GM18511 (cell line): Measurements from ENCODE around the gene NHERF1.

Experiments
- ATAC-seq: cut with Tn5 transposase; IDR thresholded peaks from one replicate; pipeline ENCODE4 v1.9.1; 2021; ENCODE audit warnings: mild to moderate bottlenecking, moderate library complexity; ENCODE audit not compliant: unreplicated experiment

The NHERF1 gene

GRCh38 chr17:74782571-74782970 lies 34.1 kb downstream of the NHERF1 start:
- ATAC-seq = no peak

DNA sequence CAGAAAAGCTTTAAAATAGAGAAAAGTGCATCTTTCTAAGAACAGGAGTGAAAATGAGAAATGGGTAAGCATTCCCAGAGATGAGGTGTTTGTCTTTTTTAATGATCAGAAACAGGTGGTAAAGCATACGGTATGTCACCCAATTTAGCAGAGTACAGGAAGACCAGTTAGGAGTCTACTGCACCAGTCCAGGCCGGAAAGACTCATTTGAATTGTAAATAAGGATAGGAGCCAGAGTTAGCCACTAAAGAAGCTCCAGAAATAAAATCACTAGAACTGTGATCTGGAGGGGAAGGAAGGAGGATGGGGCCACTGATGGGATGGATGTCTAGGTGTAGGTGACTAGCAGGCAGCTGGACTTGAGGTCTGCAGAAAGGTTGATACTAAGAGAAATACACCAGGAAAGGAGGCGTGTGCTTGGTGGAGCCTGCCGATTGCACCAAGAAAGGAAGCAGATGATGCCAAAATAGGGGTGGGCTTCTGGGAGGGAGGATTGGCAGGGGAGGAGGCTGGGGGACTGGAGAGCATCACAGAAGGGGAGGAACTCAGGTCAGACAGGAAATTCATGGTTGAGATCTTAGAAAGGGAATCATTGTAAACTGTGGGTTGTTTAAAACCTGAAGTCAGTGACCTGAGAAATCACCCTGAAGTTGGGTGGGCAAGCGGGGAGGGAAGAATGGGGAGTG lies 35.8 kb downstream of the NHERF1 start:
- no peak for ATAC-seq

GRCh38 chr17:74785096-74785980 lies 36.9 kb downstream of the NHERF1 start:
- no peak for ATAC-seq

DNA sequence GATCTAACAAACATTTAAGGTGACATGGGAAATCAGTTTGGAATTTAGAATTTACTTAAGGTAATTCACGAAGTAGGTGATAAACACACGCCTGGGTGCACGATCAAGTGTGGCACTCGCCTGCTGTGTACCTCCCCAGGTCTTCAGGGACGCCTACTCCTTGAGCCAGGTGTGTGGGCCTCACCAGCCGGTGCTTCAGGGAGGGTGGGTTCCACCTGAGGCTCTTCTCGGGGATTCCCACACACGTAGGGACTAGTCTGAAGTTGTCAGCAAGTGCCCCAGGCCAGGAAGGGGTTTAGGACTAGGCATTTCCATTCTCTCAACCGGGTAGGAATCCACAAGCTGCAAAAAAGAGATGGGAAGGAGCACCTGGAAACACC lies 37.5 kb downstream of the NHERF1 start:
- ATAC-seq = no peak

GRCh38 chr17:74786431-74787055 lies 38.1 kb downstream of the NHERF1 start:
- no peak for ATAC-seq

- ATAC-seq = no peak
Observed at GRCh38 chr17:74790161-74791058, 42.0 kb downstream of the NHERF1 start.

GRCh38 chr17:74792586-74793105 lies 44.2 kb downstream of the NHERF1 start:
- ATAC-seq = no peak

GRCh38 chr17:74795327-74796020 lies 47.0 kb downstream of the NHERF1 start:
- no peak for ATAC-seq

DNA sequence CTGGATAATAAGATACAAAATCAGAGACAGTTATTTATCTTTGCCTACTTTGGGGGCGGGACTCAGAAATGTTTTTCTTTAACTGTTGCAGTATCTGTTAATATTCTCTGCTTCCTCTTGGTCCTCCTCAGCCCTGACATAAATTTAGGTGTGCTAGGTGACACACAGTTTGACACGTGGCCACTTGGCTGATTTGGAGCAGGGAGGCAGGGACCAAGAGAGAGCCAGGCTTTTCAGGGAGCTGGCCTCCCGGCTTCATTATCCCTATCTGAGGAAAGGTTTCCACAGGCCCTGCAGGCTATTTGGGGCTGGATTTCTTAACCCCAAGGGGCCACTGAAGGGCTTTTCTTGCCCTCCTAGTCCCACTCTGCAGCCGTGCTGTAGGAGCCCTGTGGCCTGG lies 47.8 kb downstream of the NHERF1 start:
- ATAC-seq = no peak

DNA sequence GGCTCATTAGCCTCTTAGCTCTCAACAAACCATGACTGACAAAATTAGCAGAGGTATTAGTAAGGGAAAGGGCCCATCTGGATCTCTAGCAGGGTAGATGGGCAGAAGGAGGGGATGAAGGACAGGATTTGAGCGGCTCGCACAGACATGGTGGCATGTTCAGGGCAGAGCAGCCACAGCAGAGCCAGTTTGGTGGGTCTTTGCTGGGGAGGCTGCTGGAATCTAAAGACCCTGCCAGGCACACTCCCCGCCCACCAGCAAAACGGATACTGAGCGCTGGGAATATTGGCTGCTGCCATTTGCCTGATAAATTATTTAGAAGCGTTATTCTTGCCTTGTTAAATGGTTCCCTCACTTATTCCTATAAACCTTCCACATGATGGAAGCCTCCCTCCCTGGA lies 48.4 kb downstream of the NHERF1 start:
- no peak for ATAC-seq

- ATAC-seq = no peak
Observed at GRCh38 chr17:74797824-74798223, 49.4 kb downstream of the NHERF1 start.

- ATAC-seq = no peak
Observed at GRCh38 chr17:74798239-74798707, 49.8 kb downstream of the NHERF1 start.

DNA sequence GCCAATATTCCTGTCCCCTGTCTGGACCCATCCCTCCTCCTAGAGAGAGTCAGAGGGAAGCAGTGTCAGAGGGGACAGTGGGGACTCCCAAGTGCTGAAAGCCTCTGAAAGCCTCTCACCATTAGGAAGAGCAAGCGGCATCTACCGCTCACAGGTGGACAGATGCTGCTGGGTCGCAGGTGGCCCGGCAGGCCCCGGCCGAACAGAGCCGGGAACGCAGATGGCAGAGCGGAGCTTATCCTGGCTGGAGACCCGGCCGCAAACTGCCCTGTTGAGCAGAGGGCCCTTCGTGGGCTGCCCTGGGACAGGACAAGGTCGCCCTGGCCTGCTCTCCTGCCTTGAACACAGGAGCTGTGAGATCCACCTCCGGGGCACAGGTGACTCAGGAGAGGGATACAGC lies 50.7 kb downstream of the NHERF1 start:
- no peak for ATAC-seq

- no peak for ATAC-seq
Observed at GRCh38 chr17:74800531-74800930, 52.1 kb downstream of the NHERF1 start.

DNA sequence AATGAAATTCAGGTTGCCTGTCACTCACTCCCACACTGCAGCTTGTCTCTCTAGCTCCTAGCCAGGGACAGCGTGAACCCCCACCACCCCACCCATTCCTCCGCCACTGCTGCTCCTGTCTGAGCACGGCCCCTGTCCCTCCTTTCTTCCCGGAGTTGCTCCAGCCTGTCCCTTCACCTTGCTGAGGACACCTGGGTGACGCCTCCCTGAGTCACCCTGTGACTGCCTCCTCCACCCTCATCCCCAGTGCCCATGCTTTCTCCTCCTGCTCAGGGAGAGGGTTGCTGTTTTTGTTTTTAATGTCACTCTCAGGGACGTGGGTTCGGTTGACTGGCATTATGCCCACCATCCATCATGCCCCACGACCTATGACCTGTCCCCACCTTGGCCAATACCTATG lies 53.5 kb downstream of the NHERF1 start:
- ATAC-seq = no peak

DNA sequence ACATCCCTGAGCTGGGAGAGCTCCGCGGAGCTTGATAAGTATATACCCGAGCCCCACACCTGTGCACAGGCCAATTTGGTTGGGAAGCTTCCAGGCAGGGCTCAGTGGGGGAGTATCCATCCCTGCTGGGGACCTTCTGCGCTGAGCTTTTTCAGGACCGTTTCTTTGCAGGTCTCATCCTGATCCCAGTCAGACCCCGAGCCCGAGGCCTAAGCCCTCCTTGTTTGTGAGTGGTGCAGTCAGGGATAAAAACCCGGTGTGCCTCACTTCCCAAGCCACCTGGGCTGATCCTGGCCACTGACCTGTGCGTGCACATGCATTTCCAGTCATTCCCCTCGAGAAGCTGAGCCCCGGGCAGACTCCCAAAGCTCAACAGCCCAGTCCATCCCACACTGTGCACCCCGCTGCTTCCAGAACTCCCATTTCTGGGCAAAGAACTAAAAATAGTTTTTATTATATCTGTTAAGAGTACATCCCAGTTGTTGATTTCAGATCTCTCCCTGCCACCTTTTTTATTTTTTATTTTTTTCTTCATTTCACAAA lies 55.0 kb downstream of the NHERF1 start:
- no peak for ATAC-seq

DNA sequence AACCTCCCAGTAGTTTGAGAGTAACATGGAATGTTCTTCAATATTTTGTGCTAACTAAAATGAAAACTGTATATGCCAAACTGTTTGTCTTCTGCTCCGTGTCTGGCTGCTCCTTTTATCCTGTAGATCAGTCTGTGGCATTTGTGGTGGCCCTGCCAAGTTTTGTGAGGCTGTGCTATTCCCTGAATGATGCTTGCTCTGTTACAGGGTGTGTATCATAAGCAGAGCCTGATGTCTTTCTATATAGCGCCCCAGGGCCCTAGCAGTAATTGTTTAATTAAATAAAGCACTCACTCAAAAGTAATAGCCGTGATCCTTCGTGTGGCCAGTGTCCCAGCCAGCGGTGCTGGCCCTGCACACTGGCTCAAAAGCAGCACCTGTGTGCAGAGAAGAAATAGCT lies 55.5 kb downstream of the NHERF1 start:
- ATAC-seq = no peak

DNA sequence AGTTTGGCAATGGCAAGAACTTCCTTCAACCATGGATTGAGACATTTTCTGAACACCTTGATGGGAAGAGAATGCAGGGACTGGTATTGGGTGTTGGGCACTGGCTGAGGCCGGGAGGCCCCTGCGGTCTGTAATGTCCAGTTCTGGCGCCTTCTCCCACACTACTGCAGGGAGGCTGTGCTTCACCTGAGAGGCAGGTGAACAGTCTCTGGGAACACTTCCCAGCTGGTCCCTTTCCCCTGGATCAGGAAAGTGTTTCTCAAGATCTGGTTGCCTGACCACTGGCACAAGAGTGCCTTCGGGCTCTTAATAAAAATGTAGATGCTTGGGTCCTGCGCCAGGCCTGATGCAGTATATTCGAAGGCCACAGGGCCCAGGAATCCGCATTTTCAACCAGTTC lies 56.3 kb downstream of the NHERF1 start:
- no peak for ATAC-seq

GRCh38 chr17:74805591-74805991 lies 57.2 kb downstream of the NHERF1 start:
- no peak for ATAC-seq

DNA sequence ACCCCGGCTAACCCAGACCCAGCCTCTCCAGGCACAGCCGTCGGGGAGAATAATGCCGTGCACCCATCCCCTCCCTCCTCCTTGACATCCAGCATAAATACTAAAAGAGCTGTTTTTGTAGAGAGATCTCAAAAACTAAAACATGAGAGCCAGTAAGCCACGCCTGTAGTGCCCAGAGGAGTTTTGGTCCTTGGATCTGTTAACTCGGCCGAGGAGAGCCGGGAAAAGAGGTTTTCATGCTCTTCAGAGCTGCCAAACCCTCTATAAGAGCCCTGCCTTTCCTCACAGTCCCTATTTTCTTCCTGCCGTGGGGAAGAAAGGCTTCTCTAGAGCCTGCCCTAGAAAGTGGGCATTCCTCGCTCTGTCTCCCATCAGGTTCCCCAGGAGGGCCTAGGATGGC lies 57.9 kb downstream of the NHERF1 start:
- no peak for ATAC-seq
